Mucosa of gallbladder (tissue), 1 donor: ENCODE results near the gene KCNIP3. TPM values are rescaled to one million over a fixed set of nuclear protein-coding genes. Genes with fewer than 3 reads are reported as not detected.
"Not testable (repeated sequence)": the region's sequence is repeated elsewhere in the genome, so short reads cannot be mapped to it uniquely, and the experiment has no call there.

Experiments
- DNase-seq: peaks from one replicate; pipeline ENCODE4 v3.0.0-alpha.2; 2020; ENCODE audit warnings: low spot score
- total RNA-seq: library from RNA; stranded (reverse); gene quantifications from one replicate; pipeline ENCODE4 v1.2.1, GENCODE V29; 2021
- donor health status: DM: no; HTN: no; CAD: no.

The KCNIP3 gene
- total RNA-seq, result 24.3 TPM

DNA sequence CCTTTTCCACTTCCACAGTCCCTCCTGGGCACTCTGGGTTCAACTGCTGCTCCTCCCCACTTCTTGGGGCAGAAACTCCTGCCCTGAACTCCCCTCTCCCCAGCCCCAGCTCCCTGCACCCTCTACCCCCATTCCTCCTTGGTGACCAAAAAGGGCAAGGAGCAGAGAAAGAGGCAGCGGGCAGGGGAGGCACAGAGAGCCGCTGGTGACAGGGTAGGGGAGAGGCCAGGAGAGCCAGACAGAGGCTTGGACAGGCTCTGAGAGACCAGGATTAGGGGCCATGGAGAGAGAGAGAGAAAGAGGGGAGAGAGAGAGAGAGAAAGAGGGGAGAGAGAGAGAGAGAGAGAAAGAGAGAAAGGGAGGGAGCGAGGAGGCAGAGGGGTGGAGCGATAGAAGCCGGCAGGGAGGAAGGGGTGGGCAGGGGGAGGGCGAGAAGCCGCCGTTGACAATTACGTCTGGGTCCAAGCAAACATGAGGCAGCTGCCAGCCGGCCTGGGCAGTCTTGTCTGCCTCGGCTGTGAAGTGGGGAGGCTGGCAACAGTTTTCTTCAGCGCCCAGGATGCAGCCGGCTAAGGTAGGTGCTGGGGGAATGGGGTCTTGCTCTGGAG lies at the start of gene KCNIP3:
Gene KCNIP3 (plus strand): TSS at position 468 of the 608 bp plus-strand sequence. CDS start 92 bp downstream, at position 560.
- DNase-seq, result peak; percentile 48

DNA sequence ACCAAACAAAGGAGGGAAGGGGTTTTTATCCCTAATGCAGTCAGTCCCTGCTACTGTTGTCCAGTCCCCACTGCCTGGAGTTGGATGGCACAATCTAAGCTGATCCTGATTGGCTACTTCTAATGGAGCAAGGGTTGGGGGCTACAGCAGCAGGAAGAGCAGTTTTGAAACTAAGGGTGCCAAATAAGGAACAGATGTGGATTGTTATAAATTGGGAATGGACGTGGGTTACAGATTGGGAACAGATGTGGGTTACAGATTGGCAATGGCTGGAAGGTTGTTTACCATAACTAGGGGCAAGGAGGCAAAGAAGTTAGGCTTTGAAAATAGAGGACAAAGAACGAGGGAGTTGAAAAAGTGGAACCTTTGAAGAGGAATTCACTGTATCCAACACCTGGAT lies 38.9 kb upstream of the KCNIP3 start:
- DNase-seq, result no peak

DNA sequence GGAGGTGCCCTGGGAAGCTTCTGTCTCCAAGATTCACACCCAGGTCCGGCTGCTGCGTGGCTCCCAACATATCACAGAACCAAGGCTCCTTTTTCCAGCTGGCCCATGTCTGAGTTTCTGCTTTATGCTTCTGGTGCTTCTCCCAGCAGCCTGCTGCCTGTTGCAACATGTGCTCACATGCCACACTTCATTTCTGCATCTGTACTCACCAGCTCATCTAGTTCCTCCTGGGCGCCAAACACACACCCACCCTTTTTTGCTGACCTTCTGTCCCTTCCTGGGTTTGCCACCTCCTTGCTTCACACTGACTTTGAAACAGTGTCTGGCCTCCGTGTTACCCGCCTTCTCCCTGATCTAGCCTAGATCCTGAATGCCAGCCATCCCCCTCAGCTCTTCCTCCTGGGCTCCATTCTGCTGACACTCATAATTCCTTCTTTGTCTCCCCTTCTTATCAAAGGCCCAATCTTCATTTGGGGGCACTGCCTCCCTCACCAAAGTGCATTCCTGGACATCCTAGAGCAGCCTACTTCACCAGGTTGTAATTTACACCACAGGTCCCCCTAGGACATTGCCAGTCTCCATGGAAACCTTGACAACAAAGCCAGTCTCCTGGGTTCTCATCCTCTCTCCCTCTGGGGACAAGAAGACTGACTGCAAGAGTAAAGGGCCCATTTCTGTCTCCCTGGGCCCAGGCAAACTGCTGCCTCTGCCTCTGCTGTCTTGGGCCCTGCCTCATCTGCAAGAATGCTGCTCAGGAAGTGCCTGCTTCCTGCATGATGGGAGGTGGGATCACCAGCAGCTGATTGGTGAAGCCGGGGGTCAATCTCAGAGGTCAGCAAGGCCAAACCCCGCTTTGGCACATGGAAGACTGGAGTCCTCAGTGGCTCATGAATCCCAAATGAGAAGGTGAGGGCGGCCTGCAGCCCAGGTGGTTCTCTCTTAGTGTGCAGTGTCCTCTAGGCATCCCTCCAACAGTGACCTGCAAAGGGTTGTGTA lies 36.8 kb upstream of the KCNIP3 start:
- DNase-seq, result no peak

DNA sequence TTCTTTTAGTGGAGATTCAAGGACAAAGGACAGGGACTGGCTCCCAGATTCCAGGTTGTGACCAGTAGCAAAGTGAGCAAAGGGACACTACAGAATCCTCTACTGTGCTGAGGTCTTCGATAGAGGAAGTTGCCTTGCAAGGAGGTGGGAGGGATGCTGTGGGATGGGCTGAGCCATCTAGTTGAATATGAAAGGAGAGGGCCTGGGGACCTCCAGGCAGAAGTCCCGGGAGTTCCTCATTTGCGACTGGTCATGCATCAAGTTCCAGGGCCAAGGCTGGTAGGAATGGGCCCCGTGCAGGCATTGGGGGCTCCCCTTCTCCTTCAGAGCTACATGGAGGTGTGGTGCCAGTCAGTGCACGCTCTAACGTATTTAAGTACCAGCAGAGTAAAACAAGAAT lies 35.5 kb upstream of the KCNIP3 start:
- no peak for DNase-seq

DNA sequence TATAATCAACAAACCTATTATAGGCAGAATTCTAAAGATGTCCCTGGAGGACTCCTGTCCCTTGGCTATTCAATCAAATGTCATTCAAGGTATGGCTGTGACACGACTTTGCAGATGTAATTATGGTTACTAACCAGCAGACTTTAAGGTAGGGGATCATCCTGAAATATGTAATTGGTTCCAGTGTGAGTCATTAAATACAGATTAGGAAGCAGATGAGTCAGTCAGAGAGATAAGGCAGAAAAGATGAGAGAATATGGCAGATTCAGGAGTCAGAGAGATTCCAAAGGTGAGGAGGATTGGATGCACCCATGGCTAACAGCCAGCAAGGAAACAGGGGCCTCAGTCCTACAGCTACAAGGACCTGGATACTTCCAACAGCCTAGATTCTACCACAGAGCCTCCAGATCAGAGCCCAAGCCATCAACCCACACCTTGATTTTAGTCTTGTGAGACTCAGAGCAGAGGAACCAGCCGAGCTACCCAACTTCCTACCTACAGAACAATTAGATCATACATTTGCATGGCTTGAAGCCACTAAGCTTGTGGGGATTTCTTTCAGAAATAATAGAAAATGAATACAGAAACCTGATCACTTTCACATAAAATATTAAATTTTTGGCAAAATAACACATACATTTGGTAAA lies 34.1 kb upstream of the KCNIP3 start:
- no peak for DNase-seq

DNA sequence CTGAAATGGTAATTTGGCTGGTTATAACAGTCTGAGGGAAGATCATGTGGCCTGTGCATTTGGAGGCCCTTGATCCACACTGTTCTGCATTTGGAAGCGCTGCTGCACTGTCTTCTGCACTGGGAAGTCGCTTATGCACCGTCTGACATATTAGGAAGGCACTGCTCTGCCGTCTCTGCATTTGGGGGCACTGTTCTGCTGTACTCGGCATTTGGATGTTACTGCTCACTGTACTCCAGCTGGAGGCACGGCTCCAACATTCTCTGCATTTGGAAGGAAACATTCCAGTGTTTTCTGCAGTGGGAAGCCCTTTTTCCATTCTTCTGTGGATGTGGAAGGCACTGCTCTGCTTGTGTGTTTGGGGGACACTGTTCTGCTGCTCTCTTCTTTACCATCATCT lies 32.5 kb upstream of the KCNIP3 start:
- DNase-seq, result no peak

DNA sequence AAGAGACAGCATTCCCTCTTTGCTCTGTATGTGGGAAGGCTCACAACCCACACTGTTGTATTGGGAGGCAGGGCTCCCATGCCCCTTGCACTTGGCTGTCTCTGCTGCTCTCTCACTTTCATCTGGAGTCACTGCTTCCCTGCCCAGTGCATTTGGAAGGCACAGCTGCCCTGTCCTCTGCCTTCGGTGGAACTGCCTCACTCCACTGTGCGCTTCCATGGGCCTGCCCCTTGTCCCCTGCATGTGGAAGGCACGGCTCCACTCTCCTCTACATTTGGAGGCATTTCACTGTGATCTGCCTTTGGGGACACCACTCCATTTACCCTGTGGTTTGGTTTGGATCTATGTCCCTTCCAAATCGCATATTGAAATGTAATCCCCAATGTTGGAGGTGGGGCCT lies 32.0 kb upstream of the KCNIP3 start:
- DNase-seq, result no peak

DNA sequence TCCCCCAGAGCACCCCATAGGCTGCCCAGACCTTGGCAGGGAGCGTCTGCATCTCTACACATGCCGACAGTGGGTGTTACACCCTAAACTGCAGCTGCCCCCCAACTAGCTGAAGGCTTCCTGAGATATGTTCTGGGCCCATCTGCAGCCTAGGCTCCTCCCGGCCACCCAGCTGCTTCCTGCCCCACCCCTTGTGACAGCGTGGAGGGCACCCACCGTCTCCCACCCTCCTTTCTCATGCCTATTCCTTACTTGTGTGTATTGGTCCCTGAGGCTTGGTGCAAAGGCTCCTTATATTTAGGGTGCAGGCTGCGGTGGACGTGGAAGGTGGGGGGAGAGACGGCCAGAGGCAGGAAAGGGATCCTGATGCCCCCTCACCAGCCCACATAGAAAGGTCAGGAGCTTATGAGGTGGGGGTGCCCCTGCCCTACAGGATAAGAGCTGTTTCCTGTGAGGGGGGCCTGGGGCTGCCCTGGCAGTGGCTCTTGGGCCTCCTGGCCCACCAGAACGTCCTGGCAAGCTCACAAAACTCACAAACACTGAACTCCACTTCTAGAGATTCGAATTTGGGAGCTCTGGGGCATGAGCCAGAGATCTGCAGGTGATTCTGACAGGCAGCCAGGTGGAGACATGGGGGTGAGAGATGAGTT lies 30.2 kb upstream of the KCNIP3 start:
- DNase-seq, result no peak

DNA sequence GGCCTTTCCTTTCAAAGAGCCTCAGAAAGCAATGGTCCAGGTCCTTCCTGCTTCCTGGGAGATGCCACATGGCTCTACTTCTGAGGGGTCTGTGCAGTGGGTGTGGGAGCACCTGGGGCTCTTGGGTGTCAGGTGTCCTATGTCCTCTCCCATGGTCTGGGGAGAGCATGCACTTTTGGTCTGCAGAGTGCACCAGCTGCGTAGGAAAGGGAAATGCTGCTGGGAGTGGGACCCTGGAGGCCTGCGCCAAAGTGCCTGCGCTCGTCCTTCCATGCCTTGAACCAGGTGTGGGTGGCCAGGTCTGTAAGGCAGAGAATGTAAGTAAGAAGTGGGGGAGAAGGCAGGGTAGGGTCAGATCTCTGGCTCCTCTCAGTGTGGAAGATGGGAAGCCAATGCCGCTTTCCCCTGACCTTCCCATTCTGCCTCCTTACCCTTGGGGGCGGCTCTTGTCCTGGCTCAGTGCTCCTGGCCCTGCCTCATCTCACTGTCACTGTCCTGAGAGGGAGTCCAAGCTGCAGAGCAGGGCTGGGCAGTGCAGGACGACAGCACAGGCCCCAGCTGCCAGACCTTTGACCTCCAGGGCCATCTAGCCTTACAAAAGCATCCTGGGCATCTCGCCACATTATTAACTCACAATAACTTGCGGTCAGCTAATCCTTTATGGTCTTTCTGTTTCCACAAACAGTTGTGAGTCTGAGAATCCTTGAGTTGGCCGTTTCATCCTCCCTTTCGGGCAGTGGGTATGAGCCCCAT lies 29.5 kb upstream of the KCNIP3 start:
- peak; percentile 13 for DNase-seq

DNA sequence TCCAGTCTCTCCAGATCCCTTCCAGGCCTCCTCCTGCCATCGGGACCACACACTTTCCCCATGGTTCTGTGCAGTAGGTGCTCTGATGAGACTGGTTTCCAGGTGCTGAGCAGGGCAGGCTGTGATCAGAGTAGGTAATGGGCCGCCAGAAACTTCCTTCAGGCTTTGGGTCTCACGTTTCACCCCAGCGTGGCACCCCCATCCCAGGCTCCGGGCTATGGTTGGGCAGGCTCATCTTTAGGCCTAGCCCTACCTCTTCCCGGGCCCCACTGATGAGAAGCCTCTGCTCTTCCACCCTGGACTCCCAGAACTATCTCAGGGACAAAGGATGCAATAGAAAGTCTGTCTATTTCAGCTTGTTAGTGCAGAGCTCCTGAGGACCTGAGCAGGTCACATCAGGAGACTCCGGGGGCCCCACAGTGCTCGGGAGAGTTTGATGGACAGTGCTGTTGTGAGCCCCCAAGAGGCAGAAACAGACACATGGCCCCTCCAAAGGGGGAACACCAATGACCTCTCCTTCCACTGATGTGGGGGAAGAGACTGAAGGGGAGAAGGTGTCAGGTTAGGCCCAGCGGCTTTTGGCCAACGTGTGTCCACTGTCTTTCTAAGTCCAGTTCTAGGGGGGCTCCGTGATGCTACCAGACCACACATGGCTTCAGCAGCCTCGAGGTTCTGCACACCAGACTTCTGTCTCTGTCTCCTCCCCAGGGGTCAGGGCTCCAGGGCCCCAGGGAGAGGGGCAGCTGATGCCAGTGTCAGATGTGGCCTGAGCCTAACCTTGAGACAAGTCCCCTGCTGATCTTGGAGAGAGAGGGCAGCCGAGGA lies 28.7 kb upstream of the KCNIP3 start:
- DNase-seq, result no peak

DNA sequence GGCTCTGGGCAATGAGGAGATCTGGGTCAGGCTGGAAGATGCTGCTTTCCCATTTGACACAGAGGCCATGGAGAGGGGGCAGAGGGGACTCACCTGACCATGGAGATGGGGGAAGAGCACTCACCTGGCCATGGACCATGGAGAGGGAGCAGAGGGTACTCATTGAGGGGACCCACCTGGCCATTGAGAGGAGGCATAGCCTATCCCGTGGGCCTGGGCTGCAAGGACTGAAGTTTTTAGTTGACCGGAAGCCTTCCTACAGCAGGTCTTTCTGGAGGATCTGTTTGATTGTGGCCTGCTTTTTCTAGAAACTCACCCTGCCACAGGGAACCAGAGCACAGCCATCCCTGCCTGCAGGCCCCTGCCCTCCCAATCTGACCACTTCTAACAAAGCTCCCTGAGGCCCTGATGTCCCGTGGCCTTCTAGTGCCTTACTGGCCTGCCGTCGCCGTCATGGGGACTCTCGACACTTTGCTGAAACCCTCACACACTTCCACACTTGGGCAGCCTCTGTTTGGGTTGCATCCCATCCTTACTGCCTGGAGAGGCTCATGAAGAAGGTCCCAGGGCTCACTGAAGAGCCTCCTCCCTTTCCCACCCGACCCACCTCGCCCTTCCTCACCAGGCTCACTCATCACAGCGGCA lies 28.0 kb upstream of the KCNIP3 start:
- no peak for DNase-seq

DNA sequence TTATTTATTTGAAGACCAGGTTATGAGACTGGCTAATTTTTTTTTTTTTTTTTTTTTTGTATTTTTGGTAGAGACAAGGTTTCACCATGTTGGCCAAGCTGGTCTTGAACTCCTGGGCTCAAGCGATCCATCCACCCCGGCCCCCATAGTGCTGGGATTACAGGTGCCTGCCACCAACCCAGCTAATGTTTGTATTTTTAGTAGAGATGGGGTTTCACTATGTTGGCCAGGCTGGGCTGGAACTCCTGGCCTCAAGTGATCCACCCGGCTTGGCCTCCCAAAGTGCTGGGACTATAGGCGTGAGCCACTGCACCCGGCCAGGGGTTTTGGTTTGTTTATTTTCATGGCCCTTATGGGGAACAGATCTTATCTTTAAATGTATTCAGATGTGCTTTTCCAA lies 27.4 kb upstream of the KCNIP3 start:
- DNase-seq, result not testable (repeated sequence)

DNA sequence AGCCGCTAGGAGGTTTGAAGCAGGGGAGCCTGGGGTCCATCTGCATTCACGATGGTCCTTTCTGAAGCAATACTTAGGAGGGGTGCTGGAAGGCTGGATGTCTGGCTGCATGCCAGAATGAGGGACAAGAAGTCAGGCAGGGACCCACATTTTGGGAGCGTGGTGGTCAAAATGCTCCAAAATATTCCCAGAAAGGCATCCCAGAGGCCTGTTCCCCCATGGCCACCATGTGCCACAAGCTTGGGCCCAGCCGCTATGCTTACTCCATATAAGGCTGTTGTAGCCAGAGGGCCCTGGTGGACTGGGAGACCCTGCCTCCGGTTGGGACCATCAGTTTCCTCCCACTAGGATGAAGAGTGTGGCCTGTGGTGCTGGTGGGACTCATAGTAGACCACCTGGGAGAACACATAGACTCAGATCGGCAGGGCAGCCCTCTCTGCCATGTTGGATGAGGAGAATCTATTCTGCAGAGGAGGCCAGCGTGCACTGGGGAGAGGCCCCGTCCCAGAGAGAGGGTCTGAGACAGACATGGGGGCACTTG lies 26.5 kb upstream of the KCNIP3 start:
- DNase-seq, result peak; percentile 7

DNA sequence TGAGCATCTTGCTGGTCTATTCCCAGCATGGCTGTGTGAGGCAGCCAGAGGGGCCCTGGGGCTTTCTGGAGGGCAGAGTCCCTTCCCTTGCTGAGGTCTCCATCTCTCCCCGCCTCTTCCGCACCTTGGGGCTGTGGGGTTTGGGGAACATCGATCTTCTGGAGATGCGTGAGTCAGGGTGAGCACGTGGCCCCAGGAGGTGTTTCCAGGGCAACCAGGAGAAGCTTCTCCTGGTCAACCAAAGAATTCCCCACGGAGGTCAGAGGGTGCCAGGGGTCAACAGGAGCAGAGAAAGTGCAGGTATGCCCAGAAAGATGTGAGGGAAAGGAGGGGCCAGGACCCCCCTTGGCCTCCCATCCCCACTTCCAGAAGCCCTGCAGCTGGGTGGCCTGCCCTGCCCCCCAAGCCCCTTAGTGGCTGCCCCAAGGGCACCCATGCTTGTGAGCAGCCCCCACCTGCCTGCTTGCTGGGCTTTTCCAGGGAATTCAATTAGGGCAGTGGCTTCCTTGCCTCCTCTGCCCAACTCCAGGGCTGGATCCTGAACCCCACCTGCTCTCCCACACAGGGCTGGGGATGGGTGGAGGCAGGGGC lies 25.7 kb upstream of the KCNIP3 start:
- DNase-seq, result peak; percentile 9

DNA sequence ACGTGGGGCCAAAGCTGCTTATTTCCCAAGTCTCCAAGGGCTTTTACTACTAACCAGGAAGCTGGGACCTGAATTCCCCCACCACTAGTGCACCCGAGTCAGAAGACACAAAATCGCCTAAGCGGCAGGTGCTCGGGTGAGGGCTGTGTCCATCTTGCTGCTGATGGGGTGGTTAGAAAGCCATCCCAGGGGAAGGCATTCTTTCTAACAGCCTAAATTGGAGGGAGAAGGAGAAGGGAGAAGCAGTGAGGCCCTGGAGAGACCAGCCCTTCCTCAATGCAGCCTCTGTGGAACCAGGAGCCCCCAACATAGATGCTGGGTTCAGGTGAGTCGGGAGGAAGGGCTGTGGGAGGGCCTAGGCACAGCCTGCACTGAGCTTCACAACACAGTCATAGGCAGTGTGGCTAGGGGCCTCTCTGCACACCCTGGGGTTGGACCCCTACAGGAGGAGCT lies 24.8 kb upstream of the KCNIP3 start:
- no peak for DNase-seq

DNA sequence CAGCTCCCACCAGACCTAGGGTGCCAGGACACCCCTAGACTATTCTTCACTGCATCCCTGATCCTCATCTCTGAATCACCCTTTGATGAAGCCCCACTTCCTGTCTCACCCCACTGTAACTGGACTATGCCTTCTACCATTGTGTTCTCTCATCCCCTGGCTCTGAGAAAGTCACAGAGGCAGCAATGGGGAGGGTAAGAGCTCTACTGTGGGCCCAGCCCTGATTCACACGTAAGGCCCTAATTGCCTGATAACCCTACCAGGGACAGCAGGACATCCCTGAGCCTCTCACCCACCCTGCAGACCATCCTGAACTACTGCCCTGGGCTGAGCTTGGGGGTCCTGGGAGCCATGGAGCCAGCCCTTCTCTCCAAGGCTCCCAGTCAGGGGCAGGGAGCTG lies 24.4 kb upstream of the KCNIP3 start:
- DNase-seq, result no peak

DNA sequence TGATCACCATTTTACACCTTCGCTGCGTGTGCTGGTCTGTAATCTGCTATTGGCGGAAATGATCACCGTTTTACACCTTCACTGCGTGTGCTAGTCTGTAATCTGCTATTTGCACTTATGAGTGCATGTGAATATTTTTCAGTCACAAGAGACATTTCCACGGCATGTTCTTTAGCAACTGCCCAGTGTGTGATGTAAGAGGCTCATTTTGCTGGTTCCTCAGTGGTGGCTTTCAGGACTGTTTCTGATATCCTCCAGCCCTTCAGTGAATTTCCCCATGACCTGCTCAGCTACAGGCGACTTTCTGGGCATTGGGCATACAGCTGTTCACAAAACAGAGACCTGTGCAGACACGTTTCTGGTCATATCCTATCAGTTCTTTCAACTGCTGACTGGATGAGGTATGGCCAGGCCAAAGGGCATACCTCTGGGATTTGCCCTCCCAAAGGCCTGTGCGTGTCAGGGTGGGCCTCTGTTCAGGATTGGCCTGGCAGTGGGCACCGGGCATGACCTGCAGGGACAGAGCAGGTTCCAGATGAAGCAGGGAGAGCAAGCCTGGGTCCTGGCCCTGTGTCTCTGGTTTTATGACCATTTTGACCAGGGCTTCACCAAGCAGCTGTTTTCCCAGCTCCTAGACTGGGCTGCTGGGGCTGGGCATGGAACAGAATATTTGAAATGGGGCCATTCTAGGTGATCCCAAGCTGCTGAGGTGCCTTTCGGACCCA lies 23.4 kb upstream of the KCNIP3 start:
- DNase-seq, result no peak
